H9 (cell line): Measurements from ENCODE around the gene CYBC1. TPM values are rescaled to one million over a fixed set of nuclear protein-coding genes. Genes with fewer than 3 reads are reported as not detected.

ENCODE experiments used
- DNase-seq: peaks from one replicate; pipeline ENCODE4 v3.0.0-alpha.2; 2017
- H2AFZ ChIP-seq: one replicate; pipeline ENCODE4 v1.6.1; 2013; ENCODE audit warnings: mild to moderate bottlenecking, low read length, control low read depth, moderate library complexity
- H2AK5ac ChIP-seq: 2 replicates; pipeline ENCODE4 v1.6.1; 2013; ENCODE audit warnings: low read length, control low read depth, mixed read lengths; ENCODE audit not compliant: insufficient read length
- H2BK120ac ChIP-seq: one replicate; pipeline ENCODE4 v1.6.1; 2013; ENCODE audit warnings: low read depth, mild to moderate bottlenecking, low read length, control low read depth, inconsistent platforms; ENCODE audit not compliant: poor library complexity, severe bottlenecking
- H2BK12ac ChIP-seq: 2 replicates; pipeline ENCODE4 v1.6.1; 2013; ENCODE audit warnings: low read length, control low read depth, mixed read lengths, low read depth; ENCODE audit not compliant: insufficient read length
- H2BK15ac ChIP-seq: 2 replicates; pipeline ENCODE4 v1.6.1; 2013; ENCODE audit warnings: low read depth, low read length, control low read depth
- H2BK20ac ChIP-seq: one replicate; pipeline ENCODE4 v1.6.1; 2013; ENCODE audit warnings: low read depth, mild to moderate bottlenecking, low read length, control low read depth, inconsistent platforms; ENCODE audit not compliant: poor library complexity, severe bottlenecking
- H2BK5ac ChIP-seq: 2 replicates; pipeline ENCODE4 v1.6.1; 2013; ENCODE audit warnings: low read length, control low read depth, mixed read lengths; ENCODE audit not compliant: insufficient read length
- H3K14ac ChIP-seq: 2 replicates; pipeline ENCODE4 v1.6.1; 2013; ENCODE audit warnings: low read length, control low read depth; ENCODE audit not compliant: insufficient read depth
- H3K18ac ChIP-seq: 2 replicates; pipeline ENCODE4 v1.6.1; 2013; ENCODE audit warnings: low read depth, mild to moderate bottlenecking, mixed read lengths, low read length, control low read depth; ENCODE audit not compliant: insufficient read length
- H3K23ac ChIP-seq: 2 replicates; pipeline ENCODE4 v1.6.1; 2013; ENCODE audit warnings: low read length, control low read depth, mixed read lengths, low read depth; ENCODE audit not compliant: insufficient read length
- H3K23me2 ChIP-seq: 2 replicates; pipeline ENCODE4 v1.6.1; 2013; ENCODE audit warnings: low read depth, mild to moderate bottlenecking, mixed read lengths, low read length, control low read depth; ENCODE audit not compliant: insufficient read length, poor library complexity, severe bottlenecking
- H3K27ac ChIP-seq: 2 replicates; pipeline ENCODE4 v1.5.1; 2013; ENCODE audit warnings: low read length, control low read depth, mixed read lengths, low read depth; ENCODE audit not compliant: insufficient read length
- H3K27me3 ChIP-seq: 2 replicates; pipeline ENCODE4 v1.6.1; 2013; ENCODE audit warnings: low read length, control low read depth, inconsistent platforms; ENCODE audit not compliant: insufficient read depth
- H3K4ac ChIP-seq: 2 replicates; pipeline ENCODE4 v1.6.1; 2013; ENCODE audit warnings: low read depth, mild to moderate bottlenecking, control low read depth, inconsistent platforms, low read length, moderate library complexity
- H3K4me1 ChIP-seq: 2 replicates; pipeline ENCODE4 v1.6.1; 2013; ENCODE audit warnings: low read length, control low read depth, inconsistent platforms; ENCODE audit not compliant: insufficient read depth
- H3K4me2 ChIP-seq: 2 replicates; pipeline ENCODE4 v1.6.1; 2013; ENCODE audit warnings: low read length, control low read depth, mixed read lengths; ENCODE audit not compliant: insufficient read length, insufficient read depth
- H3K56ac ChIP-seq: 2 replicates; pipeline ENCODE4 v1.6.1; 2013; ENCODE audit warnings: low read depth, mild to moderate bottlenecking, mixed read lengths, low read length, control low read depth; ENCODE audit not compliant: insufficient read length
- H3K79me1 ChIP-seq: 2 replicates; pipeline ENCODE4 v1.6.1; 2013; ENCODE audit warnings: low read depth, mild to moderate bottlenecking, moderate library complexity, low read length, control low read depth, inconsistent platforms; ENCODE audit not compliant: insufficient read depth, poor library complexity, severe bottlenecking
- H3K79me2 ChIP-seq: 2 replicates; pipeline ENCODE4 v1.6.1; 2013; ENCODE audit warnings: low read length, control low read depth, inconsistent platforms; ENCODE audit not compliant: insufficient read depth
- H3K9ac ChIP-seq: 2 replicates; pipeline ENCODE4 v1.6.1; 2013; ENCODE audit warnings: low read length, control low read depth, mixed read lengths; ENCODE audit not compliant: insufficient read length; ENCODE audit errors: extremely low read depth
- H3K9me3 ChIP-seq: one replicate; pipeline ENCODE4 v1.6.1; 2013; ENCODE audit warnings: low read depth, low read length, inconsistent platforms; ENCODE audit not compliant: control insufficient read depth
- H3T11ph ChIP-seq: one replicate; pipeline ENCODE4 v1.6.1; 2013; ENCODE audit warnings: mild to moderate bottlenecking, low read length, control low read depth, inconsistent platforms
- H4K20me1 ChIP-seq: one replicate; pipeline ENCODE4 v1.6.1; 2013; ENCODE audit not compliant: control insufficient read depth, insufficient read length, insufficient read depth
- H4K5ac ChIP-seq: 2 replicates; pipeline ENCODE4 v1.6.1; 2013; ENCODE audit warnings: low read depth, mild to moderate bottlenecking, mixed read lengths, low read length, control low read depth; ENCODE audit not compliant: insufficient read length
- H4K8ac ChIP-seq: replicated peaks from 2 replicates; pipeline ENCODE4 v1.6.1; 2013; ENCODE audit warnings: low read length, control low read depth, mixed read lengths, low read depth; ENCODE audit not compliant: insufficient read length
- H4K91ac ChIP-seq: 2 replicates; pipeline ENCODE4 v1.6.1; 2013; ENCODE audit warnings: low read depth, mild to moderate bottlenecking, moderate library complexity, mixed read lengths, low read length, control low read depth; ENCODE audit not compliant: insufficient read length
- H3K27ac Mint-ChIP-seq, 3 experiments: 2 replicates in 2 of 3; 3 replicates in 1 of 3; pipeline ENCODE4 v1.8.0; 2020 to 2021; ENCODE audit warnings: mixed read lengths in 3 of 3, mild to moderate bottlenecking in 1 of 3, moderate library complexity in 1 of 3
- H3K27me3 Mint-ChIP-seq: 2 replicates; pipeline ENCODE4 v1.8.0; 2021; ENCODE audit warnings: low read depth, mild to moderate bottlenecking, moderate library complexity, mixed read lengths
- H3K36me3 Mint-ChIP-seq, 3 experiments: 2 replicates in 2 of 3; 3 replicates in 1 of 3; pipeline ENCODE4 v1.8.0; 2020 to 2021; ENCODE audit warnings: low read depth in 3 of 3, mixed read lengths in 3 of 3; ENCODE audit not compliant: insufficient read depth in 1 of 3
- H3K4me1 Mint-ChIP-seq, 2 experiments: 2 replicates each; pipeline ENCODE4 v1.8.0; 2020; ENCODE audit warnings: mixed read lengths in 2 of 2
- H3K4me3 Mint-ChIP-seq, 2 experiments: 2 replicates in 1 of 2; 3 replicates in 1 of 2; pipeline ENCODE4 v1.8.0; 2020 to 2021; ENCODE audit warnings: mild to moderate bottlenecking in 2 of 2, mixed read lengths in 2 of 2, moderate library complexity in 1 of 2
- H3K9me3 Mint-ChIP-seq, 2 experiments: 2 replicates in 1 of 2; 3 replicates in 1 of 2; pipeline ENCODE4 v1.8.0; 2020; ENCODE audit warnings: mild to moderate bottlenecking in 2 of 2, mixed read lengths in 2 of 2, moderate library complexity in 1 of 2
- CTCF ChIP-seq: fragments of 200-600 bp; sonication (generic); conservative IDR thresholded peaks from 3 replicates; pipeline ENCODE4 v1.8.0; 2021; ENCODE audit warnings: antibody characterized with exemption, mild to moderate bottlenecking
- WGBS: extraction: QIAGEN DNeasy Blood & Tissue Kit; methylation state at CpG from one replicate; pipeline ENCODE4 v1.1.7; 2013; ENCODE audit warnings: missing lambda C conversion rate, low lambda C conversion rate, mixed read lengths; ENCODE audit not compliant: insufficient read length; ENCODE audit errors: extremely low coverage; 5-methylcytosine and 5-hydroxymethylcytosine counted together
- total RNA-seq: library from RNA; stranded (reverse); gene quantifications from 2 replicates; pipeline ENCODE4 v1.2.1, GENCODE V29; 2021

CYBC1 gene
- total RNA-seq, 1 experiment from 2014 or later, result 81.7 TPM

GRCh38 chr17:82392941-82393340 is 57.6 kb downstream of the CYBC1 start:
- no peak overlapping the region for H2AK5ac ChIP-seq
- no peak overlapping the region for H3K27ac ChIP-seq
- no peak overlapping the region for H2BK5ac ChIP-seq
- H3K14ac ChIP-seq, result no peak overlapping the region
- no peak for TF ChIP-seq CTCF
- H3K79me2 ChIP-seq, result no peaks in the 10 kb centered on the region
- H3K4me3 Mint-ChIP-seq, result no peak overlapping the region
- H3K23ac ChIP-seq, result no peak overlapping the region
- no peak overlapping the region for H3K9ac ChIP-seq
- H3K9me3 ChIP-seq, result no peaks in the 10 kb centered on the region
- H3K27me3 ChIP-seq, result no peaks in the 10 kb centered on the region
- H2BK20ac ChIP-seq, result no peak overlapping the region
- H4K5ac ChIP-seq, result no peak overlapping the region
- H3K9me3 Mint-ChIP-seq, result no peaks in the 10 kb centered on the region
- no peak overlapping the region for H2BK15ac ChIP-seq
- H3K4me1 ChIP-seq, result no peaks in the 10 kb centered on the region
- no peak overlapping the region for H4K91ac ChIP-seq
- H2BK12ac ChIP-seq, result no peak overlapping the region
- H3K27ac Mint-ChIP-seq, result no peak overlapping the region
- no peak overlapping the region for H4K8ac ChIP-seq
- H3K4me1 Mint-ChIP-seq, result no peaks in the 10 kb centered on the region
- no peak overlapping the region for H2AFZ ChIP-seq
- H3K56ac ChIP-seq, result no peak overlapping the region
- H2BK120ac ChIP-seq, result no peak overlapping the region
- H3K4ac ChIP-seq, result no peak overlapping the region
- no peaks in the 10 kb centered on the region for H3K23me2 ChIP-seq
- H4K20me1 ChIP-seq, result no peaks in the 10 kb centered on the region
- H3K27me3 Mint-ChIP-seq, result peaks cover 6% of the 10 kb centered on the region
- H3K79me1 ChIP-seq, result no peaks in the 10 kb centered on the region
- H3T11ph ChIP-seq, result no peak overlapping the region
- no peak for DNase-seq
- H3K4me2 ChIP-seq, result no peak overlapping the region
- H3K18ac ChIP-seq, result no peak overlapping the region
- H3K36me3 Mint-ChIP-seq, result peaks cover 0 to 13% (median 11%) of the 10 kb centered on the region in 3 experiments; a peak in 4 of 7 replicates
- WGBS, result no CpG with 5 or more reads among the region's 15 CpGs

Other genes with a start within 250 kb of the CYBC1 start
- 11.0 and 14.6 TPM in 2 replicates for gene CCDC57, start 237.9 kb downstream of the CYBC1 start, total RNA-seq
- gene SLC16A3, start 221.7 kb downstream of the CYBC1 start, total RNA-seq, result 26.0 and 28.4 TPM in 2 replicates
- gene CSNK1D, start 177.1 kb downstream of the CYBC1 start, total RNA-seq, result 137 and 144 TPM in 2 replicates
- gene CD7, start 133.1 kb downstream of the CYBC1 start, total RNA-seq, result 0.22 and 0.35 TPM in 2 replicates
- 0.28 and 0.70 TPM in 2 replicates for gene SECTM1, start 117.0 kb downstream of the CYBC1 start, total RNA-seq
- gene TEX19, start 91.5 kb downstream of the CYBC1 start, total RNA-seq, result 1.4 and 1.5 TPM in 2 replicates
- gene UTS2R, start 79.0 kb downstream of the CYBC1 start, total RNA-seq, result 0.75 and 0.94 TPM in 2 replicates
- 23.2 and 24.1 TPM in 2 replicates for gene HEXD, start 32.4 kb downstream of the CYBC1 start, total RNA-seq
- 25.4 and 27.8 TPM in 2 replicates for gene OGFOD3, start 32.2 kb downstream of the CYBC1 start, total RNA-seq
- 124 and 129 TPM in 2 replicates for gene NARF, start 8.0 kb upstream of the CYBC1 start, total RNA-seq
- gene FOXK2, start 69.0 kb upstream of the CYBC1 start, total RNA-seq, result 59.6 and 72.0 TPM in 2 replicates
- 105 and 110 TPM in 2 replicates for gene WDR45B, start 197.7 kb upstream of the CYBC1 start, total RNA-seq
- 3.5 and 5.1 TPM in 2 replicates for gene RAB40B, start 247.9 kb upstream of the CYBC1 start, total RNA-seq